NT2/D1 (cell line): ENCODE data around the gene ZNF275.

Experiments used
- SUZ12 ChIP-seq: IDR thresholded peaks from 2 replicates; pipeline ENCODE4 v1.6.1; 2011; ENCODE audit not compliant: insufficient read length, insufficient read depth; ENCODE audit errors: extremely low read depth
- YY1 ChIP-seq: IDR thresholded peaks from 2 replicates; pipeline ENCODE4 v1.6.1; 2011; ENCODE audit not compliant: insufficient read length, insufficient read depth

GRCh38 chrX:153353416-153353815, 19.5 kb downstream of the ZNF275 start:
- TF ChIP-seq SUZ12: no peak
- TF ChIP-seq YY1: no peak
